Natural killer cell (primary cell): Measurements from ENCODE around the gene PCDHAC1. TPM values are rescaled to one million over a fixed set of nuclear protein-coding genes. Genes with fewer than 3 reads are reported as not detected.

Experiments
- ATAC-seq, 3 donors: fragments of 150-1000 bp in 2 of 3; fragments of 200-7000 bp in 1 of 3; cut with Tn5 transposase; 1 replicate in 1 of 3; 2 replicates in 2 of 3; pipeline ENCODE4 v1.10.0; 2021; ENCODE audit warnings: mild to moderate bottlenecking in 2 of 3, moderate library complexity in 2 of 3
- DNase-seq, 2 donors: peaks; one replicate each; pipeline versions ENCODE4 v3.0.0 to v3.0.0-alpha.2; 2013 to 2021; ENCODE audit warnings: mixed read lengths in 1 of 2
- H3K27ac ChIP-seq: one replicate; pipeline ENCODE4 v1.5.1; 2013; ENCODE audit warnings: mild to moderate bottlenecking, low read length
- H3K27me3 ChIP-seq: one replicate; pipeline ENCODE4 v1.6.1; 2013; ENCODE audit warnings: low read length; ENCODE audit not compliant: control insufficient read depth, insufficient read depth
- H3K36me3 ChIP-seq: one replicate; pipeline ENCODE4 v1.6.1; 2013; ENCODE audit warnings: low read length; ENCODE audit not compliant: control insufficient read depth, insufficient read depth
- H3K4me1 ChIP-seq: one replicate; pipeline ENCODE4 v1.6.1; 2013; ENCODE audit warnings: low read length; ENCODE audit not compliant: control insufficient read depth, insufficient read depth
- H3K4me3 ChIP-seq: one replicate; pipeline ENCODE4 v1.5.1; 2013; ENCODE audit warnings: low read length
- H3K9me3 ChIP-seq: one replicate; pipeline ENCODE4 v1.6.1; 2013; ENCODE audit warnings: low read length; ENCODE audit not compliant: control insufficient read depth, insufficient read depth
- H3K27ac Mint-ChIP-seq, 2 donors: one replicate each; pipeline ENCODE4 v1.8.0; 2022; ENCODE audit warnings: mild to moderate bottlenecking in 2 of 2, mixed read lengths in 2 of 2, moderate library complexity in 1 of 2
- H3K27me3 Mint-ChIP-seq, 2 donors: one replicate each; pipeline ENCODE4 v1.8.0; 2022; ENCODE audit warnings: low read depth in 2 of 2, mixed read lengths in 2 of 2
- H3K36me3 Mint-ChIP-seq: one replicate; pipeline ENCODE4 v1.8.0; 2022; ENCODE audit warnings: mixed read lengths
- H3K4me1 Mint-ChIP-seq, 2 donors: one replicate each; pipeline ENCODE4 v1.8.0; 2022; ENCODE audit warnings: mixed read lengths in 2 of 2
- H3K4me3 Mint-ChIP-seq: one replicate; pipeline ENCODE4 v1.8.0; 2022; ENCODE audit warnings: mild to moderate bottlenecking, moderate library complexity, mixed read lengths
- H3K9me3 Mint-ChIP-seq, 2 donors: one replicate each; pipeline ENCODE4 v1.8.0; 2022; ENCODE audit warnings: mixed read lengths in 2 of 2
- CTCF ChIP-seq: fragments of 200-600 bp; IDR thresholded peaks from one replicate; pipeline ENCODE4 v1.8.0; 2022; ENCODE audit warnings: antibody characterized with exemption
- WGBS: methylation state at CpG from one replicate; pipeline ENCODE4 v1.1.7; 2013; ENCODE audit warnings: missing lambda C conversion rate; ENCODE audit not compliant: insufficient coverage; 5-methylcytosine and 5-hydroxymethylcytosine counted together
- intact Hi-C: fragments of 100-400 bp; cut with micrococcal nuclease; formaldehyde crosslinking; loops from one replicate; pipeline ENCODE4 v1.14.2; 2022
- total RNA-seq, 4 donors: library from RNA; stranded (reverse); fragments of 120-200 nt in 1 of 4; gene quantifications; one replicate each; pipeline versions ENCODE4 v1.2.3 to v1.2.4, GENCODE V29; 2013 to 2022

The PCDHAC1 gene
- total RNA-seq, 3 donors from 2014 or later (not counting 1 experiment from before 2014, with no cell fraction given): not detected

- DNase-seq: peak in 1 of 2 donors; percentile 1
- Histone ChIP-seq H3K27ac (no peak overlapping the region), H3K4me3 (no peak overlapping the region), H3K4me1 (peaks cover 16% of the 10 kb centered on the region), H3K27me3 (peaks cover 24% of the 10 kb centered on the region), H3K36me3 (no peaks in the 10 kb centered on the region), H3K9me3 (peaks cover 12% of the 10 kb centered on the region)
- Mint-ChIP-seq H3K27me3 (peaks cover 6 to 18% of the 10 kb centered on the region in 2 donors), H3K27ac (no peak overlapping the region), H3K4me3 (peak overlapping the region; percentile 25), H3K4me1 (peaks cover 0 to 4% of the 10 kb centered on the region in 2 donors), H3K36me3 (no peaks in the 10 kb centered on the region), H3K9me3 (peaks cover 0 to 2% of the 10 kb centered on the region in 2 donors)
- intact Hi-C loops: no loop called here
- no peak for TF ChIP-seq CTCF
- WGBS: 6% methylated on average over 74 of the region's 74 CpGs
- ATAC-seq: no peak
Measured at GRCh38 chr5:140926443-140927227, 536 bp downstream of the PCDHAC1 start.

GRCh38 chr5:140927228-140927573 lies 1.1 kb downstream of the PCDHAC1 start:
- Histone ChIP-seq H3K4me3 (no peak overlapping the region), H3K4me1 (peaks cover 16% of the 10 kb centered on the region), H3K27me3 (peaks cover 24% of the 10 kb centered on the region), H3K9me3 (peaks cover 12% of the 10 kb centered on the region), H3K27ac (no peak overlapping the region), H3K36me3 (no peaks in the 10 kb centered on the region)
- intact Hi-C loops: no loop called here
- H3K9me3 Mint-ChIP-seq: peaks cover 0 to 2% of the 10 kb centered on the region in 2 donors
- ATAC-seq (no peak), DNase-seq (no peak)
- H3K36me3 Mint-ChIP-seq: no peaks in the 10 kb centered on the region
- peaks cover 0 to 4% of the 10 kb centered on the region in 2 donors for H3K4me1 Mint-ChIP-seq
- TF ChIP-seq CTCF: no peak
- H3K27me3 Mint-ChIP-seq: peaks cover 6 to 18% of the 10 kb centered on the region in 2 donors
- peak overlapping the region; percentile 25 for H3K4me3 Mint-ChIP-seq
- H3K27ac Mint-ChIP-seq: no peak overlapping the region
- 17% methylated on average over 26 of the region's 26 CpGs for WGBS

GRCh38 chr5:140934964-140935606 lies 9.0 kb downstream of the PCDHAC1 start:
- H3K36me3 Mint-ChIP-seq: no peaks in the 10 kb centered on the region
- 88% methylated on average over 3 of the region's 4 CpGs for WGBS
- no peaks in the 10 kb centered on the region for H3K4me1 Mint-ChIP-seq
- ATAC-seq (no peak), DNase-seq (no peak)
- no peaks in the 10 kb centered on the region for H3K36me3 ChIP-seq
- no peak overlapping the region for H3K4me3 ChIP-seq
- intact Hi-C loops: no loop called here
- H3K27ac Mint-ChIP-seq: no peak overlapping the region
- H3K4me3 Mint-ChIP-seq: no peak overlapping the region
- H3K27ac ChIP-seq: no peak overlapping the region
- H3K9me3 Mint-ChIP-seq: no peaks in the 10 kb centered on the region
- no peaks in the 10 kb centered on the region for H3K9me3 ChIP-seq
- TF ChIP-seq CTCF: no peak
- peaks cover 0 to 3% of the 10 kb centered on the region in 2 donors for H3K27me3 Mint-ChIP-seq
- no peaks in the 10 kb centered on the region for H3K27me3 ChIP-seq
- H3K4me1 ChIP-seq: no peaks in the 10 kb centered on the region
